CMK (cell line): Measurements from ENCODE around the gene SLC6A13.
"Not testable (repeated sequence)": the region's sequence is repeated elsewhere in the genome, so short reads cannot be mapped to it uniquely, and the experiment has no call there.

Experiments
- DNase-seq: peaks from one replicate; pipeline ENCODE4 v3.0.0-alpha.2; 2010; ENCODE audit warnings: low read depth

SLC6A13 gene

GRCh38 chr12:262817-263216 is at the start of gene SLC6A13:
SLC6A13 (minus strand) TSS chr12:262836; CDS start chr12:260052, 2,784 bp downstream.
- DNase-seq = no peak

- no peak for DNase-seq
These were observed 45.9 kb upstream of the SLC6A13 start for GRCh38 chr12:308511-308910.

GRCh38 chr12:307406-307805 is 44.8 kb upstream of the SLC6A13 start:
- no peak for DNase-seq

GRCh38 chr12:304805-305204 is 42.2 kb upstream of the SLC6A13 start:
- no peak for DNase-seq

- not testable (repeated sequence) for DNase-seq
These were observed 40.1 kb upstream of the SLC6A13 start for GRCh38 chr12:302766-303165.

GRCh38 chr12:300166-300565 is 37.5 kb upstream of the SLC6A13 start:
- DNase-seq = not testable (repeated sequence)

- DNase-seq = not testable (repeated sequence)
These were observed 36.9 kb upstream of the SLC6A13 start for GRCh38 chr12:299511-299910.

- DNase-seq = not testable (repeated sequence)
These were observed 35.4 kb upstream of the SLC6A13 start for GRCh38 chr12:298059-298458.

- no peak for DNase-seq
These were observed 32.5 kb upstream of the SLC6A13 start for GRCh38 chr12:295132-295531.

GRCh38 chr12:293199-293598 is 30.6 kb upstream of the SLC6A13 start:
- no peak for DNase-seq

- no peak for DNase-seq
These were observed 29.6 kb upstream of the SLC6A13 start for GRCh38 chr12:292186-292585.

GRCh38 chr12:291153-291723 is 28.6 kb upstream of the SLC6A13 start:
- DNase-seq = no peak

- DNase-seq = no peak
These were observed 26.1 kb upstream of the SLC6A13 start for GRCh38 chr12:288687-289086.

GRCh38 chr12:286531-287300 is 24.1 kb upstream of the SLC6A13 start:
- no peak for DNase-seq

GRCh38 chr12:278046-278445 is 15.4 kb upstream of the SLC6A13 start:
- DNase-seq = no peak

GRCh38 chr12:275812-276211 is 13.2 kb upstream of the SLC6A13 start:
- DNase-seq = no peak

- DNase-seq = no peak
These were observed 10.7 kb upstream of the SLC6A13 start for GRCh38 chr12:273382-273781.

GRCh38 chr12:272942-273341 is 10.3 kb upstream of the SLC6A13 start:
- DNase-seq = no peak

- DNase-seq = no peak
These were observed 8.5 kb upstream of the SLC6A13 start for GRCh38 chr12:271161-271560.

GRCh38 chr12:269191-269590 is 6.6 kb upstream of the SLC6A13 start:
- DNase-seq = no peak

- no peak for DNase-seq
These were observed 5.8 kb upstream of the SLC6A13 start for GRCh38 chr12:268483-268840.

GRCh38 chr12:267581-268482 is 5.2 kb upstream of the SLC6A13 start:
- no peak for DNase-seq

GRCh38 chr12:265096-265495 is 2.5 kb upstream of the SLC6A13 start:
- DNase-seq = no peak
